HG03064 (cell line): ENCODE measurements around the gene CMYA5.

Source experiments
- ATAC-seq: cut with Tn5 transposase; IDR thresholded peaks from one replicate; pipeline ENCODE4 v1.9.1; 2021; ENCODE audit warnings: low read depth; ENCODE audit not compliant: unreplicated experiment

The CMYA5 gene

GRCh38 chr5:79834098-79834753 is 144.6 kb downstream of the CMYA5 start:
- no peak for ATAC-seq

- no peak for ATAC-seq
These were observed 145.4 kb downstream of the CMYA5 start for GRCh38 chr5:79834754-79835714.

- no peak for ATAC-seq
These were observed 148.3 kb downstream of the CMYA5 start for GRCh38 chr5:79837761-79838551.

- ATAC-seq, result no peak
These were observed 150.7 kb downstream of the CMYA5 start for GRCh38 chr5:79840084-79840990.

GRCh38 chr5:79841172-79841571 is 151.5 kb downstream of the CMYA5 start:
- no peak for ATAC-seq

- ATAC-seq, result no peak
These were observed 152.6 kb downstream of the CMYA5 start for GRCh38 chr5:79842006-79842881.

- no peak for ATAC-seq
These were observed 153.4 kb downstream of the CMYA5 start for GRCh38 chr5:79842991-79843390.

GRCh38 chr5:79843450-79844388 is 154.1 kb downstream of the CMYA5 start:
- no peak for ATAC-seq

- ATAC-seq, result no peak
These were observed 154.9 kb downstream of the CMYA5 start for GRCh38 chr5:79844571-79844970.

GRCh38 chr5:79845448-79846197 is 156.0 kb downstream of the CMYA5 start:
- no peak for ATAC-seq

- ATAC-seq, result no peak
These were observed 156.5 kb downstream of the CMYA5 start for GRCh38 chr5:79846198-79846521.

- no peak for ATAC-seq
These were observed 157.9 kb downstream of the CMYA5 start for GRCh38 chr5:79847561-79847960.

- ATAC-seq, result no peak
These were observed 159.4 kb downstream of the CMYA5 start for GRCh38 chr5:79849061-79849460.
